Ectodermal cell (in vitro differentiated cells): ENCODE results near the gene SERPINB2.

ENCODE experiments used
- H3K27ac ChIP-seq: 2 replicates; pipeline ENCODE4 v1.7.0; 2013; ENCODE audit warnings: mild to moderate bottlenecking, low read depth, low read length; ENCODE audit not compliant: insufficient read depth, poor library complexity, severe bottlenecking
- H3K27me3 ChIP-seq: 2 replicates; pipeline ENCODE4 v1.7.0; 2013; ENCODE audit warnings: mild to moderate bottlenecking, low read length; ENCODE audit not compliant: insufficient read depth, control insufficient read depth, poor library complexity, severe bottlenecking
- H3K36me3 ChIP-seq: one replicate; pipeline ENCODE4 v1.7.0; 2013; ENCODE audit warnings: low read length; ENCODE audit not compliant: control insufficient read depth, insufficient read depth
- H3K4me1 ChIP-seq: one replicate; pipeline ENCODE4 v1.7.0; 2013; ENCODE audit warnings: low read length; ENCODE audit not compliant: control insufficient read depth, insufficient read depth
- H3K4me3 ChIP-seq: 2 replicates; pipeline ENCODE4 v1.7.0; 2013; ENCODE audit warnings: low read depth, low read length, control low read depth; ENCODE audit not compliant: insufficient read depth
- H3K9me3 ChIP-seq: 2 replicates; pipeline ENCODE4 v1.7.0; 2013; ENCODE audit warnings: mild to moderate bottlenecking, low read length, moderate library complexity; ENCODE audit not compliant: control insufficient read depth
- WGBS, 2 experiments: methylation state at CpG; one replicate each; pipeline ENCODE4 v1.1.7; 2013; ENCODE audit warnings: missing lambda C conversion rate in 2 of 2; 5-methylcytosine and 5-hydroxymethylcytosine counted together

SERPINB2 gene

GRCh38 chr18:63868546-63868945 is 19.0 kb upstream of the SERPINB2 start:
- H3K4me1 ChIP-seq = no peaks in the 10 kb centered on the region
- H3K27me3 ChIP-seq = no peaks in the 10 kb centered on the region
- no peak overlapping the region for H3K27ac ChIP-seq
- H3K36me3 ChIP-seq = no peaks in the 10 kb centered on the region
- H3K9me3 ChIP-seq = no peaks in the 10 kb centered on the region
- WGBS, 2 experiments = 91 to 94% methylated on average over 8 to 9 of the region's 9 CpGs
- no peak overlapping the region for H3K4me3 ChIP-seq

- Histone ChIP-seq H3K27ac (no peak overlapping the region), H3K4me3 (no peak overlapping the region), H3K36me3 (no peaks in the 10 kb centered on the region), H3K9me3 (no peaks in the 10 kb centered on the region), H3K27me3 (no peaks in the 10 kb centered on the region), H3K4me1 (no peaks in the 10 kb centered on the region)
- WGBS, 2 experiments = 94 to 95% methylated on average over 9 of the region's 9 CpGs
Measured at GRCh38 chr18:63869374-63869773, 18.1 kb upstream of the SERPINB2 start.

GRCh38 chr18:63869851-63870250 is 17.7 kb upstream of the SERPINB2 start:
- no peaks in the 10 kb centered on the region for H3K36me3 ChIP-seq
- WGBS, 2 experiments = 88 to 98% methylated on average over 3 of the region's 3 CpGs
- H3K27me3 ChIP-seq = no peaks in the 10 kb centered on the region
- H3K4me1 ChIP-seq = no peaks in the 10 kb centered on the region
- H3K27ac ChIP-seq = no peak overlapping the region
- no peaks in the 10 kb centered on the region for H3K9me3 ChIP-seq
- no peak overlapping the region for H3K4me3 ChIP-seq

- no peaks in the 10 kb centered on the region for H3K27me3 ChIP-seq
- H3K27ac ChIP-seq = no peak overlapping the region
- WGBS, 2 experiments = 80 to 93% methylated on average over 1 of the region's 1 CpG
- H3K4me3 ChIP-seq = no peak overlapping the region
- H3K9me3 ChIP-seq = no peaks in the 10 kb centered on the region
- H3K4me1 ChIP-seq = no peaks in the 10 kb centered on the region
- no peaks in the 10 kb centered on the region for H3K36me3 ChIP-seq
Measured at GRCh38 chr18:63871836-63872235, 15.7 kb upstream of the SERPINB2 start.

GRCh38 chr18:63872586-63872985 is 14.9 kb upstream of the SERPINB2 start:
- Histone ChIP-seq H3K4me3 (no peak overlapping the region), H3K36me3 (no peaks in the 10 kb centered on the region), H3K27ac (no peak overlapping the region), H3K9me3 (no peaks in the 10 kb centered on the region), H3K27me3 (no peaks in the 10 kb centered on the region), H3K4me1 (no peaks in the 10 kb centered on the region)

- H3K27me3 ChIP-seq = no peaks in the 10 kb centered on the region
- no peaks in the 10 kb centered on the region for H3K36me3 ChIP-seq
- H3K27ac ChIP-seq = no peak overlapping the region
- H3K9me3 ChIP-seq = no peaks in the 10 kb centered on the region
- no peak overlapping the region for H3K4me3 ChIP-seq
- no peaks in the 10 kb centered on the region for H3K4me1 ChIP-seq
- 93% methylated on average over 3 of the region's 3 CpGs for WGBS, 2 experiments
Measured at GRCh38 chr18:63878343-63878742, 9.2 kb upstream of the SERPINB2 start.

- Histone ChIP-seq H3K9me3 (no peaks in the 10 kb centered on the region), H3K4me3 (no peak overlapping the region), H3K4me1 (no peaks in the 10 kb centered on the region), H3K36me3 (no peaks in the 10 kb centered on the region), H3K27me3 (no peaks in the 10 kb centered on the region), H3K27ac (no peak overlapping the region)
- WGBS, 2 experiments = 88 to 89% methylated on average over 4 of the region's 4 CpGs
Measured at GRCh38 chr18:63878925-63879324, 8.6 kb upstream of the SERPINB2 start.

- WGBS, 2 experiments = 94 to 95% methylated on average over 2 of the region's 2 CpGs
Measured at GRCh38 chr18:63879709-63880108, 7.8 kb upstream of the SERPINB2 start.

GRCh38 chr18:63881851-63882250 is 5.7 kb upstream of the SERPINB2 start:
- no peaks in the 10 kb centered on the region for H3K36me3 ChIP-seq
- 90 to 96% methylated on average over 3 to 4 of the region's 4 CpGs for WGBS, 2 experiments
- H3K27ac ChIP-seq = no peak overlapping the region
- no peak overlapping the region for H3K4me3 ChIP-seq
- H3K9me3 ChIP-seq = no peaks in the 10 kb centered on the region
- H3K27me3 ChIP-seq = no peaks in the 10 kb centered on the region
- H3K4me1 ChIP-seq = no peaks in the 10 kb centered on the region

More at GRCh38 chr18:63879709-63880108, 7.8 kb upstream of the SERPINB2 start:
- H3K27me3 ChIP-seq = no peaks in the 10 kb centered on the region
- H3K27ac ChIP-seq = no peak overlapping the region
- no peaks in the 10 kb centered on the region for H3K9me3 ChIP-seq
- no peak overlapping the region for H3K4me3 ChIP-seq
- no peaks in the 10 kb centered on the region for H3K4me1 ChIP-seq
- H3K36me3 ChIP-seq = no peaks in the 10 kb centered on the region

- no peaks in the 10 kb centered on the region for H3K36me3 ChIP-seq
- no peaks in the 10 kb centered on the region for H3K4me1 ChIP-seq
- H3K4me3 ChIP-seq = no peak overlapping the region
- H3K27ac ChIP-seq = no peak overlapping the region
- 86 to 95% methylated on average over 7 to 8 of the region's 8 CpGs for WGBS, 2 experiments
- H3K9me3 ChIP-seq = no peaks in the 10 kb centered on the region
- H3K27me3 ChIP-seq = no peaks in the 10 kb centered on the region
Measured at GRCh38 chr18:63882333-63883141, 5.0 kb upstream of the SERPINB2 start.
